Astrocyte of the spinal cord (primary cell): Measurements from ENCODE around the gene C11orf97.

ENCODE experiments used
- DNase-seq: peaks from one replicate; pipeline ENCODE4 v3.0.0; 2011; ENCODE audit warnings: low read depth, low spot score
- H3K4me3 ChIP-seq: 2 replicates; pipeline ENCODE4 v1.5.1; 2011; ENCODE audit warnings: low read depth, mild to moderate bottlenecking, low read length, moderate library complexity
- in situ Hi-C: cut with HindIII; loops from 2 replicates; pipeline ENCODE4 v1.10.0; 2017; ENCODE audit warnings: low sequenced_read_pairs
- TF ChIP-seq, protein P1 (sequence below): IDR thresholded peaks from 2 replicates; pipeline ENCODE4 v1.5.1; 2012; ENCODE audit warnings: low read depth, mild to moderate bottlenecking, low read length, inconsistent platforms

C11orf97 gene

DNA sequence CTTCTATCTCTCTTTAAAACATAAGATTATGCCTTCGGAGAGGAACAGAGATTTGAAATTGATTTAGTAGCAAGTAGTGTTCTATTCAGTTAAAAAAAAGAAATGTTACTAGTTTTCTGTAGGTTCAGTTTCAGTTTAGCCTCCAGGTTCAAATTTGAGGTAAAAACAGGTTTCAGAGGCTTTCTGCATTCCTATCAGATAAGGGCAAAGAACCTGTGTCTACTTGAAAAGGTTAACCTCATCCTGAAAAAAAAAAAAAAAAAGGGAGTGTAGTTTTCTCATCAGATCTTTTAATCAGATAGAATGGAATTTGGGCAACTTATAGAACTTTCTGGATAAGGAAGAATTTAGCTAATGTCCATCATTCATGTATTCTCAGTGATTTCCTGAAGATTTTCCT is 12.1 kb downstream of the C11orf97 start:
- in situ Hi-C loops = no loop called here
- DNase-seq = no peak
- no peak overlapping the region for H3K4me3 ChIP-seq
- TF ChIP-seq, protein P1, sequence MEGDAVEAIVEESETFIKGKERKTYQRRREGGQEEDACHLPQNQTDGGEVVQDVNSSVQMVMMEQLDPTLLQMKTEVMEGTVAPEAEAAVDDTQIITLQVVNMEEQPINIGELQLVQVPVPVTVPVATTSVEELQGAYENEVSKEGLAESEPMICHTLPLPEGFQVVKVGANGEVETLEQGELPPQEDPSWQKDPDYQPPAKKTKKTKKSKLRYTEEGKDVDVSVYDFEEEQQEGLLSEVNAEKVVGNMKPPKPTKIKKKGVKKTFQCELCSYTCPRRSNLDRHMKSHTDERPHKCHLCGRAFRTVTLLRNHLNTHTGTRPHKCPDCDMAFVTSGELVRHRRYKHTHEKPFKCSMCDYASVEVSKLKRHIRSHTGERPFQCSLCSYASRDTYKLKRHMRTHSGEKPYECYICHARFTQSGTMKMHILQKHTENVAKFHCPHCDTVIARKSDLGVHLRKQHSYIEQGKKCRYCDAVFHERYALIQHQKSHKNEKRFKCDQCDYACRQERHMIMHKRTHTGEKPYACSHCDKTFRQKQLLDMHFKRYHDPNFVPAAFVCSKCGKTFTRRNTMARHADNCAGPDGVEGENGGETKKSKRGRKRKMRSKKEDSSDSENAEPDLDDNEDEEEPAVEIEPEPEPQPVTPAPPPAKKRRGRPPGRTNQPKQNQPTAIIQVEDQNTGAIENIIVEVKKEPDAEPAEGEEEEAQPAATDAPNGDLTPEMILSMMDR = no peak

DNA sequence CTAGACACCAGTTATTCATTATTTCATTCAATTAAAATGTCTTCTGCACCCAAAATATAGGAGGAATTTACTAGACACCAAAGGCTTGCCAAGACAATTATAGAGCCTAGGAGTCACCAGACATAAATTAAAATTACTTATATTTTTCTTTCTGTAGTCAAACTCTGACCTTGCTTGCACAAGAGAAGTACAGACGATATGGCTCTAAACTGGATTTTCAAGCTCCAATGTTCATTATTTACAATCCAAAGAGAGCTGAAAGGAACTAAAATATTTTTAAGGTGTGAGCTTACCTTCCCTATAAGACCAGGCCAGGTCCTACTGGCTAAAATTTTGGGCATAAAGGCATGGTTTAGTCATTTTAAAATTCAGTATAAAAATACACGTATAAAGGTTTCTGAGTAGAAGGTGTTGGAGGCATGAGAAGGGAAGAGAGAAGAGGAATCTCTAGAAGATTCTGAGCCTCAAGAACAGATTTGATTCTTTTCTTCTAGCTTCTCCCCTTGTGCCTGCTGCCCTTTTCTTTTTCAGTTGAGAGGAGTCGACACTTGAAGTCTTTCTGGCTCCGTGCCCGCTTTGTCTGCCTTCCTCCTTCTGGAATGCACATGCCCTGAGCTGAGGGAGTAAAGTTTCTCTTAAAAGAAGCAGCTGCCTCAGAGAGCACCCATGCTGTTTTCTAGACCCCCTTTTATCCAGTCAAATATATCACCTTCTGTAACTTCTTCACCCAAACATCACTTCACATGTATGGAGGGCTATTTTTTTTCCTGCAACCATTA is 13.5 kb downstream of the C11orf97 start:
- peak; percentile 46 for DNase-seq
- in situ Hi-C loops = no loop called here

DNA sequence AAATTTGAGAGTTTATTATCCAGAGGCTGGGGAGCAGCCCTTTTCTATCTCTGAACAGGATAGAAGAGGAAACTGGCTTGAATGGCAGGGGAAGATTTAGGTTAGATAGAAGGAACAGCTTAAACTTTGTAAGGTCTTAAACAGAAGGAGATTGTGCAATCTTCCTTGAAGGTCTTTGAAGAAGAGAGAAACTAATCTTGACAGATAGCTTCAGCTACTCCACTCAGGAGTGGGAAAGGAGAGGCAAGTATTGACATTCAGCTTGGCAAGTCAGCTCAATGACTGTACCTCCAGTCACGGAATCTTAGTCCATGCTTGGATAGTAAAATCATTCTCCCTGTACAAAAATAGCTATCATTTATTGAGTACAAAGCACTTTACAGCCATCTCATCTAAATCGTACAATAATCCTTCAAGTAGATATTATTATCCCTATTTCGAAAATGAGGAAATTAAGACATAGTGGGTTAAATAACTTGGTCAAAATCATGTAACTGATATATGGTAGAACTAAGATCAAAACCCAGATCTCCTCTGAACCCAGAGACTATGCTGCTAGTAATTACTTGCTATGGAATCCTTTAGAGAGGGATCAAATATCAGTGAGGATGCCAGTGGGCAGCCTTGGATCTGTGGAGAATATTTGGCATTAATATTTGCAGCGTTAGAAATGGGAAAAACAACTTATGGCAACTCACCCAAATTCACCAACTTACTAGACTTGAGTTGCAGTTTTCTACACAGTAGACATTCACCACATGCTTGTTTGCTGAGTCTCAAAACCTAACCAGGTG is 14.6 kb downstream of the C11orf97 start:
- no peak for DNase-seq
- no peak overlapping the region for H3K4me3 ChIP-seq
- TF ChIP-seq, protein P1 = no peak
- in situ Hi-C loops = no loop called here

More for the DNA sequence above, 13.5 kb downstream of the C11orf97 start:
- TF ChIP-seq, protein P1 = no peak
- no peak overlapping the region for H3K4me3 ChIP-seq

DNA sequence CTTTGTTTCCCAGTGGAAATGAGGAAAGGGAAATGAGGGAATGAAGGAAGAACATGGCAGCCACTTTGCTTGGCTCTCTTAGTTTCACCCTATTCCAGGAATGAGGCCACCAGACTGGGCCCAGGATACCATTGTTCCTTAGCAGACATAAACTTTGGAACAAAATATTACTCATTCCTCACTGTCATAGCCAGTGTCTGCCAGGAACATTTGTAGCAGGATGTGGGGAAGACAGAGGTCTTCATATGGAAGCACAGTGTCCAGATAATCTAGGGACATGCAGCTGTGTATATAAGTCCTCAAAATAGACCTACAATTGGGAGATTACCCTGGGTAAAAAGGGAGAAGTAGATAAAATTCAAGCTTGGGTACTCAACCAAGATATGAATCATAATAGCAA is 16.3 kb downstream of the C11orf97 start:
- in situ Hi-C loops = no loop called here
- DNase-seq = no peak
- TF ChIP-seq, protein P1 = no peak
- no peak overlapping the region for H3K4me3 ChIP-seq

DNA sequence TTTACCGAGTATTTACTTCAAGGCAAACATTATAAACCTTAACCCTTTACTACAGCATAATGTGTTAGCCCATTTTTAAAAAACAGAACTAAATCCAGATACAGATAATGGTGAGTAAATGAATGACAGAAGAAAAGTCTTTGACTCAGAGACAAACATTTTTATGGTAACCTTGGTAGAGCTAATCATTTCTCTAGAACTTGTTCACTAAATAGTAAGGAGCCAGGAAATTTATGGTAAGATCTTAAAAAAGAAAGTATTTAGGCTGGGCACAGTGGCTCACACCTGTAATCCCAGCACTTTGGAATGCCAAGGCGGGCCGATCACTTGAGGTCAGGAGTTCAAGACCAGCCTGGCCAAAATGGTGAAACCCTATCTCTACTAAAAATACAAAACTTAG is 19.9 kb downstream of the C11orf97 start:
- in situ Hi-C loops = no loop called here
- TF ChIP-seq, protein P1 = no peak

DNA sequence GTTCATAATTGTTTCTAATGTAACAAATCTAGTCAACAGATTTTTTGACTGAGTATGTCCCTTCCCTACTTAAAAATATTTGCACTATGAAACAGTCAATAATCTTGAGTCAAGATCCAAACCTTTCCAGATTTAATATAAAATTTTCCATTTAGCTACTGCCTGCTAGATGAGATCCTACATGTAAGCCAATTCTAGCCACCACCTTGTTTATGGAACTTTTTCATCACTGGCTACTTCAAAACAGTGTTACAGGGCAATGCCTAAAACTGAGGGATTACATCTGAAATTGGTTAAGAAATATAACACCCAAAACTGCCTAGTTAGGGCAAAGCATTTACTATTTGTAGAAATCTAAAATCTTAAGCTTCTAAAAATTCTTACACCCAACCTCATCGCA is 20.9 kb downstream of the C11orf97 start:
- no peak for DNase-seq
- no peak overlapping the region for H3K4me3 ChIP-seq
- in situ Hi-C loops = no loop called here
- TF ChIP-seq, protein P1 = no peak

More for the DNA sequence above, 19.9 kb downstream of the C11orf97 start:
- H3K4me3 ChIP-seq = no peak overlapping the region
- DNase-seq = no peak
